Activated naive CD8-positive, alpha-beta T cell treated with anti-CD3 and anti-CD28 coated beads, Interleukin-2, amount 50 U/mL, for 24 hours (primary cell): ENCODE data around the gene DET1.
"Not testable (repeated sequence)": the region's sequence is repeated elsewhere in the genome, so short reads cannot be mapped to it uniquely, and the experiment has no call there.

Source experiments
- ATAC-seq: fragments of 150-1000 bp; cut with Tn5 transposase; one replicate; pipeline ENCODE4 v1.10.0; 2021
- DNase-seq: peaks from one replicate; pipeline ENCODE4 v3.0.0; 2021
- H3K27ac Mint-ChIP-seq: one replicate; pipeline ENCODE4 v1.8.0; 2021; ENCODE audit warnings: mild to moderate bottlenecking, mixed read lengths
- H3K27me3 Mint-ChIP-seq: one replicate; pipeline ENCODE4 v1.8.0; 2021; ENCODE audit warnings: mixed read lengths
- H3K36me3 Mint-ChIP-seq: one replicate; pipeline ENCODE4 v1.8.0; 2021; ENCODE audit warnings: low read depth, mixed read lengths
- H3K4me1 Mint-ChIP-seq: one replicate; pipeline ENCODE4 v1.8.0; 2021; ENCODE audit warnings: mixed read lengths
- H3K4me3 Mint-ChIP-seq: one replicate; pipeline ENCODE4 v1.8.0; 2021; ENCODE audit warnings: mild to moderate bottlenecking, moderate library complexity, mixed read lengths
- H3K9me3 Mint-ChIP-seq: one replicate; pipeline ENCODE4 v1.8.0; 2021; ENCODE audit warnings: mixed read lengths

Gene DET1

GRCh38 chr15:88558026-88558425 lies 11.5 kb upstream of the DET1 start:
- not testable (repeated sequence) for DNase-seq, H3K36me3 Mint-ChIP-seq, H3K27me3 Mint-ChIP-seq, H3K27ac Mint-ChIP-seq, H3K4me1 Mint-ChIP-seq, H3K4me3 Mint-ChIP-seq, H3K9me3 Mint-ChIP-seq, ATAC-seq

- H3K9me3 Mint-ChIP-seq, H3K27ac Mint-ChIP-seq, H3K27me3 Mint-ChIP-seq, DNase-seq, ATAC-seq, H3K36me3 Mint-ChIP-seq, H3K4me3 Mint-ChIP-seq: not testable (repeated sequence)
- H3K4me1 Mint-ChIP-seq: peaks cover 17% of the 10 kb centered on the region
Observed at GRCh38 chr15:88548009-88548408, 1.5 kb upstream of the DET1 start.

GRCh38 chr15:88545578-88546247 lies 768 bp downstream of the DET1 start:
- H3K9me3 Mint-ChIP-seq, H3K27me3 Mint-ChIP-seq, DNase-seq, ATAC-seq, H3K36me3 Mint-ChIP-seq: not testable (repeated sequence)
- Mint-ChIP-seq H3K4me1 (peaks cover 17% of the 10 kb centered on the region), H3K27ac (peak overlapping the region; percentile 89), H3K4me3 (peak overlapping the region; percentile 88)

GRCh38 chr15:88543065-88543776 lies 3.3 kb downstream of the DET1 start:
- peaks cover 7% of the 10 kb centered on the region for H3K36me3 Mint-ChIP-seq
- peaks cover 4% of the 10 kb centered on the region for H3K9me3 Mint-ChIP-seq
- ATAC-seq: no peak
- peaks cover 17% of the 10 kb centered on the region for H3K4me1 Mint-ChIP-seq
- no peak for DNase-seq
- H3K27me3 Mint-ChIP-seq: no peaks in the 10 kb centered on the region
- no peak overlapping the region for H3K4me3 Mint-ChIP-seq
- no peak overlapping the region for H3K27ac Mint-ChIP-seq

GRCh38 chr15:88542342-88542733 lies 4.1 kb downstream of the DET1 start:
- DNase-seq: no peak
- Mint-ChIP-seq H3K27me3 (no peaks in the 10 kb centered on the region), H3K4me3 (no peak overlapping the region), H3K36me3 (peaks cover 7% of the 10 kb centered on the region), H3K4me1 (peaks cover 17% of the 10 kb centered on the region), H3K27ac (no peak overlapping the region), H3K9me3 (peaks cover 4% of the 10 kb centered on the region)
- no peak for ATAC-seq

- peaks cover 12% of the 10 kb centered on the region for H3K4me1 Mint-ChIP-seq
- ATAC-seq (no peak), DNase-seq (no peak)
- no peak overlapping the region for H3K4me3 Mint-ChIP-seq
- no peaks in the 10 kb centered on the region for H3K27me3 Mint-ChIP-seq
- H3K9me3 Mint-ChIP-seq: peaks cover under 1% of the 10 kb centered on the region
- peaks cover 7% of the 10 kb centered on the region for H3K36me3 Mint-ChIP-seq
- H3K27ac Mint-ChIP-seq: no peak overlapping the region
Observed at GRCh38 chr15:88541709-88542341, 4.7 kb downstream of the DET1 start.

GRCh38 chr15:88541111-88541510 lies 5.4 kb downstream of the DET1 start:
- not testable (repeated sequence) for H3K36me3 Mint-ChIP-seq, H3K4me3 Mint-ChIP-seq, H3K4me1 Mint-ChIP-seq, H3K9me3 Mint-ChIP-seq, DNase-seq, H3K27ac Mint-ChIP-seq, H3K27me3 Mint-ChIP-seq, ATAC-seq

GRCh38 chr15:88540350-88540749 lies 6.1 kb downstream of the DET1 start:
- not testable (repeated sequence) for H3K27ac Mint-ChIP-seq, H3K4me3 Mint-ChIP-seq, ATAC-seq, DNase-seq, H3K9me3 Mint-ChIP-seq, H3K4me1 Mint-ChIP-seq, H3K27me3 Mint-ChIP-seq
- H3K36me3 Mint-ChIP-seq: peaks cover 14% of the 10 kb centered on the region

GRCh38 chr15:88539441-88539840 lies 7.0 kb downstream of the DET1 start:
- Mint-ChIP-seq H3K9me3 (peaks cover 4% of the 10 kb centered on the region), H3K4me1 (no peaks in the 10 kb centered on the region), H3K27me3 (no peaks in the 10 kb centered on the region), H3K27ac (no peak overlapping the region), H3K4me3 (no peak overlapping the region), H3K36me3 (peaks cover 13% of the 10 kb centered on the region)
- DNase-seq: no peak
- no peak for ATAC-seq

- no peak overlapping the region for H3K4me3 Mint-ChIP-seq
- no peak for ATAC-seq
- H3K27ac Mint-ChIP-seq: no peak overlapping the region
- peaks cover 7% of the 10 kb centered on the region for H3K9me3 Mint-ChIP-seq
- H3K36me3 Mint-ChIP-seq: peaks cover 17% of the 10 kb centered on the region
- no peaks in the 10 kb centered on the region for H3K27me3 Mint-ChIP-seq
- H3K4me1 Mint-ChIP-seq: no peaks in the 10 kb centered on the region
- no peak for DNase-seq
Observed at GRCh38 chr15:88538972-88539371, 7.5 kb downstream of the DET1 start.

GRCh38 chr15:88537591-88538317 lies 8.7 kb downstream of the DET1 start:
- no peak for ATAC-seq
- no peaks in the 10 kb centered on the region for H3K27me3 Mint-ChIP-seq
- H3K27ac Mint-ChIP-seq: no peak overlapping the region
- H3K4me3 Mint-ChIP-seq: no peak overlapping the region
- peaks cover 18% of the 10 kb centered on the region for H3K36me3 Mint-ChIP-seq
- H3K9me3 Mint-ChIP-seq: peaks cover 7% of the 10 kb centered on the region
- H3K4me1 Mint-ChIP-seq: no peaks in the 10 kb centered on the region
- no peak for DNase-seq

GRCh38 chr15:88535607-88536313 lies 10.7 kb downstream of the DET1 start:
- Mint-ChIP-seq H3K36me3 (peaks cover 22% of the 10 kb centered on the region), H3K27ac (no peak overlapping the region), H3K4me1 (no peaks in the 10 kb centered on the region), H3K4me3 (no peak overlapping the region), H3K27me3 (no peaks in the 10 kb centered on the region), H3K9me3 (peaks cover 7% of the 10 kb centered on the region)
- no peak for DNase-seq
- ATAC-seq: no peak

- DNase-seq (no peak), ATAC-seq (no peak)
- Mint-ChIP-seq H3K27me3 (no peaks in the 10 kb centered on the region), H3K9me3 (peaks cover 7% of the 10 kb centered on the region), H3K4me3 (no peak overlapping the region), H3K4me1 (no peaks in the 10 kb centered on the region), H3K27ac (no peak overlapping the region), H3K36me3 (peaks cover 26% of the 10 kb centered on the region)
Observed at GRCh38 chr15:88535100-88535499, 11.4 kb downstream of the DET1 start.

GRCh38 chr15:88533376-88533775 lies 13.1 kb downstream of the DET1 start:
- H3K27me3 Mint-ChIP-seq: no peaks in the 10 kb centered on the region
- no peaks in the 10 kb centered on the region for H3K4me1 Mint-ChIP-seq
- DNase-seq (no peak), ATAC-seq (no peak)
- peaks cover 7% of the 10 kb centered on the region for H3K9me3 Mint-ChIP-seq
- H3K4me3 Mint-ChIP-seq: no peak overlapping the region
- no peak overlapping the region for H3K27ac Mint-ChIP-seq
- peaks cover 39% of the 10 kb centered on the region for H3K36me3 Mint-ChIP-seq
